ENCODE results near the gene SNRNP25.

DNA sequence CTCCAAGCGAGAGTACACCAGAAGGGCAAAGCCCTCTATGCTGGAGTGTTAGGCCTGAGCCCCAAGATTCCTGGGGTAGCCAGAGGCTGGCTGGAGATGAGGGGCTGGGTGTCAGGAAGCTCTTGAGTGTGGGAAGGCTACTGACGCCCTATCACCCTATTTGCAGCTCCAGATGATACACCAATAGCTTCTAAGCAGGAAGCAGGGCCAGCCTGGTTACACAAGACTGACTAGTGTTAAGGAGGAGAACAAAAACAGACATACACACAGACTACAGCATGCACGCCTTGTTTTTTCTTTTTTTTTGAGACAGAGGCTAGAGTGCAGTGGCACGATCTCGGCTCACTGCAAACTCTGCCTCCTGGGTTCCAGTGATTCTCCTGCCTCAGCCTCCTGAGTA is 16.1 kb upstream of the SNRNP25 start:
- TF ChIP-seq POLR2AphosphoS5 (IDR thresholded peaks at IDR 0.05): no peak
- TF ChIP-seq, protein P1, sequence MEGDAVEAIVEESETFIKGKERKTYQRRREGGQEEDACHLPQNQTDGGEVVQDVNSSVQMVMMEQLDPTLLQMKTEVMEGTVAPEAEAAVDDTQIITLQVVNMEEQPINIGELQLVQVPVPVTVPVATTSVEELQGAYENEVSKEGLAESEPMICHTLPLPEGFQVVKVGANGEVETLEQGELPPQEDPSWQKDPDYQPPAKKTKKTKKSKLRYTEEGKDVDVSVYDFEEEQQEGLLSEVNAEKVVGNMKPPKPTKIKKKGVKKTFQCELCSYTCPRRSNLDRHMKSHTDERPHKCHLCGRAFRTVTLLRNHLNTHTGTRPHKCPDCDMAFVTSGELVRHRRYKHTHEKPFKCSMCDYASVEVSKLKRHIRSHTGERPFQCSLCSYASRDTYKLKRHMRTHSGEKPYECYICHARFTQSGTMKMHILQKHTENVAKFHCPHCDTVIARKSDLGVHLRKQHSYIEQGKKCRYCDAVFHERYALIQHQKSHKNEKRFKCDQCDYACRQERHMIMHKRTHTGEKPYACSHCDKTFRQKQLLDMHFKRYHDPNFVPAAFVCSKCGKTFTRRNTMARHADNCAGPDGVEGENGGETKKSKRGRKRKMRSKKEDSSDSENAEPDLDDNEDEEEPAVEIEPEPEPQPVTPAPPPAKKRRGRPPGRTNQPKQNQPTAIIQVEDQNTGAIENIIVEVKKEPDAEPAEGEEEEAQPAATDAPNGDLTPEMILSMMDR (IDR thresholded peaks at IDR 0.05): no peak
